Stimulated activated CD4-positive, alpha-beta T cell treated with anti-CD3 and anti-CD28 coated beads, Interleukin-4, amount 100 ng/mL, for 4 hours (primary cell): ENCODE results near the gene FURIN.
"Not testable (repeated sequence)": the region's sequence is repeated elsewhere in the genome, so short reads cannot be mapped to it uniquely, and the experiment has no call there.

Experiments
- DNase-seq, 2 experiments: peaks; one replicate each; pipeline ENCODE4 v3.0.0-alpha.2; 2020

Gene FURIN

DNA sequence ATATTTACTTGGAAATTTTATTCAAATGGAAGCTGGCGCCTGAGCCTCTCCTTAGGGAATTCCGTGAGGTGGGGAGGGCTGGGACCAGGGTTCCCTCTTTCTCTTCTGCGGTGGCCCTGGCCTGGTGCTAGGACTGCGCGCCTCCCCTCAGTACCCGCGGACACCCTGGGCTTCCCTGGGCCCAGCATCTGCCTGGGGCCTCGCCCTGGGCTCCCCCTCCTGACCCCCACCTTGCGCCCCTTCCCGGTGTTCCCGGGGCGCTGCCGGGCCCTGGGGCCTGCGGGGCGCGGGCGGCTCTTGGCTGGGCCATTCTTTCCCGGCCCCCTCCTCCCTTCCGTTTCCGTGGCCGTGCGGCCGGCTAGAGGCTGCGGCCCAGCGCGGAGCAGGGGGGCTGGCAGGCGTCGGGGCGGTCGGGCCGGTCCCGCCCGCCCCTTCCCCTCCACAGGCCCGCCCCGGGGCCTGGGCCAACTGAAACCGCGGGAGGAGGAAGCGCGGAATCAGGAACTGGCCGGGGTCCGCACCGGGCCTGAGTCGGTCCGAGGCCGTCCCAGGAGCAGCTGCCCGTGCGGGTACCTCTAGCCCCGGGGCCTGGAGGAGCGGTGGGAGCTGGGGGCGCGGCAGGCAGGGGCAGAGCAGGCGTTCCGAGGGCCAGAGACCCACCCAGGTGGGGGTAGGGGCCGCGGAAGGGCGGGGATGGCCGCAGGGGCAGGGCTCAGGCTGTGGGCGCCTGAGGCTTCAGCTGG lies 15.8 kb downstream of the FURIN start, which contains the start of gene FES:
Gene FES, plus strand, starts transcription at position 529 of the 743 bp plus-strand sequence. CDS start 542 bp downstream, outside the sequence.
- no peak for DNase-seq

DNA sequence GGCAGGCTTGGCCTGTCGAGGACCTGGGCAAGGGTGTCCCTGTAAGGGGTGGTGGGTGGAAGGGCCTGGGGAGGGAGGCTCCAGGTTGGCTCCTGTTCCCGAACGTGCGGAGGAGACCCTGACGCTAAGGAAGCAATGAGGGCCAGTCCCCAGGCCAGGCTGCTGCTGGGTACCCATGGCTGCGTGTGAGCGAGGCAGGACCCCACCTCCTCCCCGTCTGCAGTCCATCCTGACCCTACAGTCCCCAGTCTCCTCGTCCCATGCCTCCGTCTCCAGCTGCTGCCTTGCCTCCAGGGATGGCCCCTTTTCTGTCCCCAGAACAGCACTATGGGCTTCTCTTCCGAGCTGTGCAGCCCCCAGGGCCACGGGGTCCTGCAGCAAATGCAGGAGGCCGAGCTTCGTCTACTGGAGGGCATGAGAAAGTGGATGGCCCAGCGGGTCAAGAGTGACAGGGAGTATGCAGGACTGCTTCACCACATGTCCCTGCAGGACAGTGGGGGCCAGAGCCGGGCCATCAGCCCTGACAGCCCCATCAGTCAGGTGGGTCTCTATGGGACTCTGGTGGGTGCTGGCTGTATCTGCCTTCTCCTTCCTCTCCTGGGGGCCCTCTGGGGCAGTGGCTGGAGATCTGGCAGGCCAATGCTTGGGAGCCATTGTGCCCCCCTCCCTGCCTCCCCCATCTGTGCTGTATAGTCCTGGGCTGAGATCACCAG lies 16.5 kb downstream of the FURIN start:
- DNase-seq: no peak

DNA sequence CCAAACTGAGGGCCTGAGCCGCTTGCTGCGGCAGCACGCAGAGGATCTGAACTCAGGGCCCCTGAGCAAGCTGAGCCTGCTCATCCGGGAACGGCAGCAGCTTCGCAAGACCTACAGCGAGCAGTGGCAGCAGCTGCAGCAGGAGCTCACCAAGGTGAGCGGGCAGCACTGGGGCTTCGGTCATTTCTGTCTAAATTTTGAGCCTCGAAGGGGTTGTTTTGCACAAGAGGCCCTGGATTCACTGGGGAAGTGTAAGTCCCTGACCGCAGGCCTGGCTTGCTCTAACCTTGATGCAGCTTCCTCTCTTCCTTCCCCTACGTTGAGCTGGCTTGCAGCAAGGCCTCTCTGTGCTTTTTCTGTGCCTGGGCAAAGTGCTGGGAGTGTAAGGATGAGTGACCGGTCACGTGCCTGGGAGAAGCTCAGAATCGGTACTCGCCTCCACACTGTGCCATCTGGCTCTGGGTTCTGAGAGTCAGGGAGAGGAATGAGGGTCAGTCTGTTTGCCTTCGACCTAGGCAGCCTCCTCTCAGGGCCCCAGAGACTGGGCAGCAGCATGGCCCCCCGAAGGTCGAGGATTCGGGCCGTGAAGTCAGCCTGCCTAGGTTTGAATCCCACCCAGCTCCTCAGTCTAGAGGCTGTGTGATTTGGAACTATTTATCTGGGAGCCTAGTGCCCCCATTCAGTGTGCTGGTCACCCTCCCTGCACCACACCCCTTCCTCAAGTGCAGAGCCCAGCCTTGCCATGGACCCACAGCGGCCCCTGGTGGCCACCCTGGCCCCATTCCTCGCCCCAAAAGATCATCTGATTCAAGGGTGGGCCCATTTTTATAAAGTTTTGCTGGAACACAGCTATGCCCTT lies 17.3 kb downstream of the FURIN start:
- DNase-seq: peak; percentile 69 to 83

DNA sequence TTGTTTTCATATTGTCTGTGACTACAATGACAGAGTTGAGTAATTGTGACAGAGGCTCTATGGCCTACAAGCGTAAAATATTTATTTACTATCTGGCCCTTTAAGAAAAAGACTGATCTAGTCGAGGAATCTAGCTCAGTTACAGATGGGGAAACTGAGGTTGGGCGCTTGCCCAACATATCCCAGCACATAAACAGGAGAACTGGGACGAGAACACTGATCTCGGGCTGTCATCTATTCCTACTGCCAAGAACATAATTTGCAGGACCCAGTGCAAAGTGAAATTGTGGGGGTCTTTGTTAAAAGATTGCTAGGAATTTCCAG lies 17.9 kb downstream of the FURIN start:
- DNase-seq: no peak

DNA sequence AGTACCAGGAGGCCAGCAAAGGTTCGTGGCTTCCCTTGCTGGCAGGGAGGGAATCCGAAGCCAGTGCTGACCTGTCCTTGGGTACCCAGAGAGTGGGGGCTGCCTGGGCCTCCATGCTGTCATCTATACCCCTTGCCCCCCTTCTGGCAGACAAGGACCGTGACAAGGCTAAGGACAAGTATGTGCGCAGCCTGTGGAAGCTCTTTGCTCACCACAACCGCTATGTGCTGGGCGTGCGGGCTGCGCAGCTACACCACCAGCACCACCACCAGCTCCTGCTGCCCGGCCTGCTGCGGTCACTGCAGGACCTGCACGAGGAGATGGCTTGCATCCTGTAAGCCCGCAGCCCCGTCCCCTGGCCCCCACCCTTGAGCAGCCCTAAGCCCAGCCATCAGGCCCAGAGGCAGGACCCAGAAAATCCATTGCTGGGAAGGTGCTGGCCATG lies 18.7 kb downstream of the FURIN start:
- no peak for DNase-seq

DNA sequence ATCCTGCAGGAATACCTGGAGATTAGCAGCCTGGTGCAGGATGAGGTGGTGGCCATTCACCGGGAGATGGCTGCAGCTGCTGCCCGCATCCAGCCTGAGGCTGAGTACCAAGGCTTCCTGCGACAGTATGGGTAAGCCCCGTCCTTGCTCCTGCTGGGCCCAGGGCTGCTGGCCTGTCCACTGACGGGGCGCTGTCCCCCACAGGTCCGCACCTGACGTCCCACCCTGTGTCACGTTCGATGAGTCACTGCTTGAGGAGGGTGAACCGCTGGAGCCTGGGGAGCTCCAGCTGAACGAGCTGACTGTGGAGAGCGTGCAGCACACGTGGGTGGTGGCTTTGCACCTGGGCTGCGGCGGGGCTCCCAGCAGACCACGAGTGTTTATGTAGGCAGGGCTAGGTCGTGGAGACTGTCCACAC lies 20.9 kb downstream of the FURIN start:
- DNase-seq: no peak

DNA sequence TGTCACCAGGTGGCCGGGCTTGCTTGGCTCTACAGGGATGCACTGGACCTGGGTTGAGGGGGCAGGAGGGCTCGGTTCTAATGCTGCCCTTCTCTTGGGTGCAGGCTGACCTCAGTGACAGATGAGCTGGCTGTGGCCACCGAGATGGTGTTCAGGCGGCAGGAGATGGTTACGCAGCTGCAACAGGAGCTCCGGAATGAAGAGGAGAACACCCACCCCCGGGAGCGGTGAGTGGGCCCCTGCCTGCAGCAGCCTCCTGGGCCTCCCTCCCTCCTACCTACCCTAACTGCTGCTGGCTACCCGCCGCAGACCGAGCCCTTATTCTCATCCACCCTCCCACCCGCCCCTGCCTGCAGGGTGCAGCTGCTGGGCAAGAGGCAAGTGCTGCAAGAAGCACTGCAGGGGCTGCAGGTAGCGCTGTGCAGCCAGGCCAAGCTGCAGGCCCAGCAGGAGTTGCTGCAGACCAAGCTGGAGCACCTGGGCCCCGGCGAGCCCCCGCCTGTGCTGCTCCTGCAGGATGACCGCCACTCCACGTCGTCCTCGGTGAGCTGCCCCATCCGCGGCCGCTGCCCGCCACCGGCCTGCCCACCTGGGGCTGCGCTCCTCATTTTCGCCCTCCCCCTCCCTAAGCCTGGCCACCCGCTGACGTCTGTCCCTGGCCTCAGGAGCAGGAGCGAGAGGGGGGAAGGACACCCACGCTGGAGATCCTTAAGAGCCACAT lies 21.5 kb downstream of the FURIN start:
- DNase-seq: no peak

DNA sequence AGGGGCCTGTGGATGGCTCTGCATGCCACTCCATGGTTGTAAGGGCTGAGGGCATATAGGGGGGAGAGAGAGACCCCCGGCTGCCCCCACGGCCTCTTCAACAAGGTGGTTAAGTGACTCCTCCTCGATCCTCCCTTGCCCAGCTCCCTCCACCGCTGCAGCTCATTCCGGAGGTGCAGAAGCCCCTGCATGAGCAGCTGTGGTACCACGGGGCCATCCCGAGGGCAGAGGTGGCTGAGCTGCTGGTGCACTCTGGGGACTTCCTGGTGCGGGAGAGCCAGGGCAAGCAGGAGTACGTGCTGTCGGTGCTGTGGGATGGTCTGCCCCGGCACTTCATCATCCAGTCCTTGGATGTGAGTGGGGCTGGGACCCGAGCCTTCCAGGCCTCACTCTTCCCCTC lies 22.5 kb downstream of the FURIN start:
- DNase-seq: no peak

DNA sequence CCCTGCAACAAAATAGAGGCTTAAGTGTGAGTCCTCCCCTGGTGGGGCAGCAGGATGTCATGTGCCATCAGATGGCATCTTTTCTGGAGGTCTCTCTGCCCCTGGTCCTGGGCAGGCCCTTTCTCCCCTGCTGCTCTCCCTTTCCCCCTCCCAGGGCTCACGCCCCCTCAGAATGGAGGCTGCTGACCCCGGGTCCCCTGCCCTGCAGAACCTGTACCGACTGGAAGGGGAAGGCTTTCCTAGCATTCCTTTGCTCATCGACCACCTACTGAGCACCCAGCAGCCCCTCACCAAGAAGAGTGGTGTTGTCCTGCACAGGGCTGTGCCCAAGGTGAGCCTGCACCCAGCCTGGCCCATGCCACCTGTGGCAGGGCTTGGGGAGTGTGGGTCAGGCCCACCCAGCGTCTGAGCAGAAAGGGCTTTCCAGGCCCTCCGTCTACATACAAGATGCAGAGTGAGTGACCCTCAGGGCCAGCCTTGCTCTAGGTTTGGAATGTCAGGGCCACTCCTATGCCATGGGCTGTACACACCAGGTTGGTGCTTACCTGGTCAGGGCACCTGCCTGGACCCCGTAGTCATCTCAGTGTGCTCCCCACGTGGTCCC lies 23.1 kb downstream of the FURIN start:
- DNase-seq: no peak

DNA sequence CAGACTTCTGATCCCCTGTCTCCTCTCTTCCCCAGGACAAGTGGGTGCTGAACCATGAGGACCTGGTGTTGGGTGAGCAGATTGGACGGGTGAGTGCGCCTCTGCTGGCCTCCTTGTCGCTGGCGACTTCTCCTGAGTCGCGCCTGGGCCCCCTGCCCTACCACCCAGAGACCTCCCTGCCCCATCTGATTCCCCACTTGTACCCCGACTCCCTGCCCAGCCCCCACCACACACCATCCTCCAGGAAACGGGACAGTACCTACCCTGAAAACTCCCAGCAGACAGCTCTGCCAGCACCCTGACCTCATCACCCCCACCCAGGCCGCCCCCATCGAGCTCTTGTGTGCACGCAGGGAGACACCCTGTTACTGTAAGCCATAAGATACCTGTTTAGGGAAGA lies 23.6 kb downstream of the FURIN start:
- DNase-seq: no peak

DNA sequence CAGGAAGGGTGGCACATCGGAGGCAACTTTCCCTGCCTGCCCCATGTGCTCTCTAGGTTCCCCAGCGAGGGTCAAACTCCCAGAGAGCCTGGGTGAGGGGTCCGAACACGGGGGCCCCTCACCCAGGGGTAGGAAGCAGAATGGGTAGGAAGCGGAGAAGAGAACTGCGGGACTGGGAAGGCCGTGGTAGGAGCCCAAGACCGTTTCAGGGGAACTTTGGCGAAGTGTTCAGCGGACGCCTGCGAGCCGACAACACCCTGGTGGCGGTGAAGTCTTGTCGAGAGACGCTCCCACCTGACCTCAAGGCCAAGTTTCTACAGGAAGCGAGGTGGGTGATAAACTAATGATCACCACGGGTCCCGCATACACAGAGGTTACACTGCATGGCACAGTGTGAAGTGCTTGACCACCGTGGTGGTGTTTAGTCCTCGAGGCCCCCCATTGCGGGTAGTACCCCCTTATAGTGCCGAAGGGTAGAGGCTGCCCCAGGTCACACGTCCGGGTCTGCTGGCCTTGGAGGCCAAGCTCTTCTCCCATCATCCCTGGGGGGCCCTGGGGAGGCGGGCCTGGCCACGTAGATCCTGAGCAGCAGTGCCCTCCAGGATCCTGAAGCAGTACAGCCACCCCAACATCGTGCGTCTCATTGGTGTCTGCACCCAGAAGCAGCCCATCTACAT lies 24.2 kb downstream of the FURIN start:
- no peak for DNase-seq

DNA sequence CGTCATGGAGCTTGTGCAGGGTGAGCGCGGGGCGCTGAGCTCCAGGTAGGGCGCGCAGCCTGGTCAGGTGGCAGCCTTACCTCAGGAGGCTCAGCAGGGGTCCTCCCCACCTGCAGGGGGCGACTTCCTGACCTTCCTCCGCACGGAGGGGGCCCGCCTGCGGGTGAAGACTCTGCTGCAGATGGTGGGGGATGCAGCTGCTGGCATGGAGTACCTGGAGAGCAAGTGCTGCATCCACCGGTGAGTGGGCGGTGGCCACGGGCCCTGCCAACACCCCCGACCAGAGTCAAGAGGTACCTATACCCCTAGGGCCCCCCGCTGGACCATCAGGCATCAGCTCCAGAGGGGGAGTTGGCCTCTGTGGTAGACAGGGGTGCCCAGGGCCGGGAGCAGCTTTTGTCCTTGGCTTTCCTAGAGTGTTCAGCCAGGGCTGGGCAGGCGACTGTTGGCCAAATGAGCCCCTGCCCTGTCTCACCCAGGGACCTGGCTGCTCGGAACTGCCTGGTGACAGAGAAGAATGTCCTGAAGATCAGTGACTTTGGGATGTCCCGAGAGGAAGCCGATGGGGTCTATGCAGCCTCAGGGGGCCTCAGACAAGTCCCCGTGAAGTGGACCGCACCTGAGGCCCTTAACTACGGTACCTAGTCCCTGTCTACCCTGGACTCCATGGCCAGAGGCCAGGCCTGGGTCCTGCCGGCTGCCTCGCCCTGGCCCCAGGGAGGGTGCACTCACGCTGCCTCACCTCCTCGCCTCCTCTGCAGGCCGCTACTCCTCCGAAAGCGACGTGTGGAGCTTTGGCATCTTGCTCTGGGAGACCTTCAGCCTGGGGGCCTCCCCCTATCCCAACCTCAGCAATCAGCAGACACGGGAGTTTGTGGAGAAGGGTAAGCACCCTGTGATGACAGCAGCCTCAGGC lies 25.0 kb downstream of the FURIN start:
- DNase-seq: no peak

DNA sequence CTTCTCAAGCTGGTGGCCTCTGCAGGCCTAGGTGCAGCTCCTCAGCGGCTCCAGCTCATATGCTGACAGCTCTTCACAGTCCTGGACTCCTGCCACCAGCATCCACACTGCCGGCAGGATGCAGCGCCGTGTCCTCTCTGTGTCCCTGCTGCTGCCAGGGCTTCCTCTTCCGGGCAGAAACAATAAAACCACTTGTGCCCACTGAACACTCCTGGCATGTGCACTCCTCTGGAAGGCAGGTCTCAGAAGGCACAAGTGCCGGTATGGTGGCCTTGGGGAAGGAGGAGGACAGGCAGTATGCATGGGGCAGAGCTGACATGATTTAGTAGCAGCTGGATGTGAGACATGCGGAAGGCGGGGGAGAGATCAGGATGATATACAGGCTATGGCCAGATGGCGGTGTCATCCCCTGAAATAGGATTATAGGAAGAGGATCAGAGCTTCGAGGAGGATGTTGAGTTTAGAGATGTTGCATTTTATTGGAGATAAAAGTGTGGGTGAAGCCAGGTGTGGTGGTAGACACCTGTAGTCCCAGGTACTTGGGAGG lies 27.3 kb downstream of the FURIN start:
- DNase-seq: no peak

DNA sequence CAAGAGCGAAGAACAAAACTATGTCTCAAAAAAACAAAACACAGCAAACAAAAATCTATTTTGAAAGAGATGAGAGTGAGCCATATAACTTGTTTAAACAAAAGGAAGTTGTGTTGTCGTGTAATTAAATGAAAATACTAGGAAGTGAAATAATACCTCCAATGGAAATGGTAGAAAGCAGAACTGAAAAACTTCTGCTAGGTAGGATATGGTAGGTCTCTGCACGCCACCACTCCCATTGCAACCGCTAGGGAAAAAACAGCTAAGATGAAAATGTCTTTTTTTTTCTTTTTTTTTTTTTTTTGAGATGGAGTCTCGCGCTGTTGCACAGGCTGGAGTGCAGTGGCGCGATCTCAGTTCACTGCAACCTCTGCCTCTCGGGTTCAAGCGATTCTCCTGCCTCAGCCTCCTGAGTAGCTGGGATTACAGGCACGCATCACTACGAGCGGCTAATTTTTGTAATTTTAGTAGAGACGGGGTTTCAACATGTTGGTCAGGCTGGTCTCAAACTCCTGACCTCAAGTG lies 28.8 kb downstream of the FURIN start:
- not testable (repeated sequence) for DNase-seq

DNA sequence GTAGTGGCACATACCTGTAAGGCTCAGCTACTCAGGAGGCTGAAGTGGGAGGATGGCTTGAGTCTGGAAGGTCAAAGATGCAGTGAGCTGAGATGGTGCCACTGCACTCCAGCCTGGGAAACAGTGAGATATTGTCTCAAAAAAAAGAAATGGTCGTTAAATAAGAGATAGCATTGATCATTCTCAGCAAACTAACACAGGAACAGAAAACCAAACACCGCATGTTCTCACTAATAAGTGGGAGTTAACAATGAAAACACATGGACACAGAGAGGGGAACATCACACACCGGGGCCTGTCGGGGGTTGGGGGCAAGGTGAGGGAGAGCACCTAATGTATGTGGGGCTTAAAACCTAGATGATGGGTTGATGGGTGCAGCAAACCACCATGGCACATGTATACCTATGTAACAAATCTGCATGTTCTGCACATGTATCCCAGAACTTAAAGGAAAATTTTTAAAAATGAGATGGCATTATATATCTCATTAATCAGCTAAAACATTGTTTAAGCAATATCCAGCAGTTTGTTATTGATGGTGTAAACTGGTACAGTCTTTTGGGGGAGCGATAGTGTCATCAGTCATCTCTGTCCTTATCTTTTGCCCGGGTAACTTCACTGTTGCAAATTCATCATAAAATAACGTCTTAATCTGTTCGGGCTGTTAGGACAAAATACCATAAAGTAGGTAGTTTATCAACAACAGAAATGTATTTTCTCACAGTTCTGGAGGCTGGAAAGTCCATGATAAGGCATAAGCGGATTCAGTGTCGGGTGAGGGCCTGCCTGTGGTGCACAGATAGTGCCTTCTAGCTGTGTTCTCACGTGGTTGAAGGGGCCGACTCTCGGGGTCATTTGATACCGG lies 33.0 kb downstream of the FURIN start:
- no peak for DNase-seq

DNA sequence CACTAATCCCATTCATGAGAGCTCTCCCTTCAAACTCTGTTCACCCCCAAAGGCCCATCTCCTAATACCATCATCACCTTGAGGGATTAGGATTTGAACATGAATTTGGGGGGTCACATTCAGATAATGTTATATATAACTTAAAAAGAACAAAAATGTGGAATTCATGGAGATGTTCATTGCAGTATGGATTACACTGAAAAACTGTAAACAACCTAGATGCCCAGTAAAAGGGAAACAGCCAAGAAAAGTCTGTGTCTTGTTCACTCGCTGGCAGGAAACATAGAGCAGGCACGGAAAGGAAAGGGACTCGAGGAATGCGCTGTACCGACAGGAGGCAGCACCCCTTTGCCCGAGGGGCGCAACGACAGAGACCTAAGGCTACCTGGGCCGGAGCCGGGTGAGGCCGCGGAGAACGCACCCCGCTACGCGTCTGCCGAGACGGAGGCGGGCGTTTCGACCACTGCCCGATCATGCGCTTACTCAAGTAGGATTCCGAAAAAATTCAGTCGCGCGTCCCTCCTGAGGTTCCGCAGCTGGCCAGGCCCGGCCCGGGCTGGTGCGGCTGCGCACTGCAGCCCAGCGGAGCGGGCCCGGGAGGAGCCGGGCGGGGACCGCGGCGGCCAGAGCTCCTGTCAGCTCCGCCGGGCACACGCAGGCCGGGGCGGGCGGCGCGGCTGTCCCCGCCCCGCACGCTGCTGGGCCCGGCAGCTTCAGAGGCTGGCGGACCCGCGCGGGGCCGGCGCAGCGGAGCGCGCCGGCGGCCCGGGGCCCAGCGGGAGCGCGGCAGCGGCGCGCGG lies 33.9 kb downstream of the FURIN start:
- peak; percentile 64 to 66 for DNase-seq

DNA sequence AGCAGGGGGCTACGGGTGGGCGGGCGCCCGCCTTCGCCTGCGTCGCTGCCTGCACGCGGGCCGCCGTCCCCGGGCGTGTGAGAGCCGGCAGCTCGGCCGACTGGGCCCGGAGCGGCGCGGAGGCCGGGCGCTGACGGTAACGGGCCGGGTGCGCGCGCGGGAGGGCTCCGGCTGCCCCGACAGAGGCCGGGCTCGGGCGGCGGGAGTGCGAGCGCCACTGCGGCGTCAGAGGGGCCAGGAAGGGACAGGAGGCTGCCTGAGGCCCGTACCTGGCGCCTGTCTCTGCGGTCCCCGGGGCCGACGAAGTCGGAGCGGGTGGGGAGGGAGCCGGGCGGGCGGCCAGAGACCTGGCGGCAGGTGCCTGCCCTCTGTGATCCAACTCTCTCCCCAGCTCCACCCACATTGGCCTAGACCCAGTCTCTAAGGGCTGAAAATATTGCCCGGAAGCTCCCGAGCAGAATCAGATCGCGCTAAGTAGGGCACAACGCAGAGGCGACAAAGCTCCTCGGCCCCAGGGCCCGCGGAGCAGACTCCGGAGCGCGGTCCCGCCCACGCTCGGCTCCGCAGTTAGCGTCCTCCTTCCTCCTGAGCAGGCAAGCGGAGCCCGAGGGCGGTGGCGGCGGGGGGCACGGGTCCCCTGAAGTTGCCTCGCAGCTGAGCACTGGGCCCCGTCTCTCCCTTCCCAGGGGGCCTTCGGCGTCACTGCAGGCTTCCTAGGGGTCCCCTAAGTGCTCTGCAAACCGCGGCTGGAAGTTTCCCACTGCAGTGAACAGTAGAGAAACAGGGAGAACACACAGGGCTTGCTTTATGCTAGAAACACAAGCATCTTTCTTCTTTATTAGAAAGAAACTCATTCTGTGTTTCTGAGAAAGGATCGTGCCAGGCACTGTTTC lies 34.7 kb downstream of the FURIN start, which contains the start of gene MAN2A2:
Gene MAN2A2, plus strand, starts transcription at position 463 of the 893 bp plus-strand sequence. CDS start 906 bp downstream, outside the sequence.
- DNase-seq: peak; percentile 79
